Kasumi-1 (cell line): Measurements from ENCODE around the gene SKIL.
"Not testable (repeated sequence)": the region's sequence is repeated elsewhere in the genome, so short reads cannot be mapped to it uniquely, and the experiment has no call there.

Experiments used
- DNase-seq, 2 experiments: peaks; one replicate each; lab custom pipeline; 2025; lab: John Stamatoyannopoulos, UW

The SKIL gene

GRCh38 chr3:170357176-170358041 is at the start of gene SKIL:
TSS of gene SKIL (plus strand) at chr3:170357715. CDS start at chr3:170360332, 2,617 bp downstream.
- DNase-seq = peak; percentile 80 to 89

GRCh38 chr3:170309046-170309445 is 48.5 kb upstream of the SKIL start:
- DNase-seq = no peak

GRCh38 chr3:170317954-170318353 is 39.6 kb upstream of the SKIL start:
- no peak for DNase-seq

- DNase-seq = no peak
Measured at GRCh38 chr3:170320461-170321121, 36.9 kb upstream of the SKIL start.

- no peak for DNase-seq
Measured at GRCh38 chr3:170321321-170322034, 36.0 kb upstream of the SKIL start.

- DNase-seq = no peak
Measured at GRCh38 chr3:170322566-170323269, 34.8 kb upstream of the SKIL start.

GRCh38 chr3:170323331-170323730 is 34.2 kb upstream of the SKIL start:
- DNase-seq = no peak

GRCh38 chr3:170324962-170325361 is 32.6 kb upstream of the SKIL start:
- DNase-seq = no peak

- DNase-seq = no peak
Measured at GRCh38 chr3:170327040-170327808, 30.3 kb upstream of the SKIL start.

- not testable (repeated sequence) for DNase-seq
Measured at GRCh38 chr3:170327868-170328548, 29.5 kb upstream of the SKIL start.

GRCh38 chr3:170330366-170330765 is 27.1 kb upstream of the SKIL start:
- no peak for DNase-seq

GRCh38 chr3:170331143-170331542 is 26.4 kb upstream of the SKIL start:
- no peak for DNase-seq

GRCh38 chr3:170337420-170337819 is 20.1 kb upstream of the SKIL start:
- no peak for DNase-seq

GRCh38 chr3:170338690-170339340 is 18.7 kb upstream of the SKIL start:
- no peak for DNase-seq

GRCh38 chr3:170342273-170342672 is 15.2 kb upstream of the SKIL start:
- not testable (repeated sequence) for DNase-seq

- not testable (repeated sequence) for DNase-seq
Measured at GRCh38 chr3:170343859-170344258, 13.7 kb upstream of the SKIL start.

GRCh38 chr3:170344971-170345370 is 12.5 kb upstream of the SKIL start:
- no peak for DNase-seq

GRCh38 chr3:170346481-170347392 is 10.8 kb upstream of the SKIL start:
- no peak for DNase-seq
